Measurements from ENCODE around the gene UBR3. TPM values are rescaled to one million over a fixed set of nuclear protein-coding genes. Genes with fewer than 3 reads are reported as not detected.

UBR3 gene
- total RNA-seq, 1 donor from 2014 or later: 23.4 TPM

DNA sequence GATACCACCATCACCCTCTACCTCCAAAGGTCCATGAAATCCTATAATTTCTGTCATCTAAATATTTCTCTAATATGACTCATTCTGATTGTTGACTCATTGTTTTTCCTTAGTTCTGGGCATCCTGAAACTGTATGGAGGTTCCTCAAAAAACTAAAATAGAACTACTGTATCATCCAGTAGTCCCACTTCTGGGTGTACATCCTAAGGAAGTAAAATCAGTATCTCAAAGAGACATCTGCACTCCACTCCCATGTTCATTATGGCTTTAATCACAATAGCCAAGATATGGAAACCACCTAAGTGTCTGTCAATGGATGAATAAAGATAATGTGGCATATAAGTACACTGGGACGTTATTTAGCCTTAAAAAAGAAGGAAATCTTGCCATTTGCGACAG, 224.9 kb downstream of the UBR3 start:
- Mint-ChIP-seq H3K4me1 (ENCODE audit: unreplicated experiment) (peaks cover 16% of the 10 kb centered on the region), H3K27ac (ENCODE audit: unreplicated experiment) (peak overlapping the region; percentile 46), H3K36me3 (ENCODE audit: low read depth, unreplicated experiment) (no peaks in the 10 kb centered on the region), H3K4me3 (ENCODE audit: unreplicated experiment) (no peak overlapping the region), H3K9me3 (ENCODE audit: unreplicated experiment) (no peaks in the 10 kb centered on the region), H3K27me3 (ENCODE audit: unreplicated experiment) (no peaks in the 10 kb centered on the region)
- no peak for TF ChIP-seq CTCF (IDR thresholded peaks at IDR 0.05; ENCODE audit: unreplicated experiment)
- DNase-seq (ENCODE audit: low spot score): no peak

DNA sequence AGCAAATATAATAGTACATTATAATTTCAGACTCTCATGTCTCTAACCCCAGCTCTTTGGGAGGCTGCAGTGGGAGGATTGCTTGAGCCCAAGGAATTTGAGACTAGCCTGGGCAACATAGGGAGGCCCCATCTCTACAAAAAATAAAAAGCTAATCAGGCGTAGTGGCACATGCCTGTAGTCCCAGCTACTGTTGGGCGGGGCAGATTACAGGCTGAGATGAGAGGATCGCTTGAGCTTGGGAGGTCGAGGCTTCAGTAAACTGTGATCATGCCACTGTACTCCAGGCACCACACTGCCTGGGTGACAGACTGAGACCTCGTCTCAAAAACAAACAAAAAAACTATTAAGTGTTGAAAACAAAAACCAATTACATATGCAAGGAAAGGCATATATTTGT, 227.7 kb downstream of the UBR3 start:
- H3K4me3 Mint-ChIP-seq (ENCODE audit: unreplicated experiment): no peak overlapping the region
- no peak for TF ChIP-seq CTCF (IDR thresholded peaks at IDR 0.05; ENCODE audit: unreplicated experiment)
- no peak overlapping the region for H3K27ac Mint-ChIP-seq (ENCODE audit: unreplicated experiment)
- peaks cover 4% of the 10 kb centered on the region for H3K36me3 Mint-ChIP-seq (ENCODE audit: low read depth, unreplicated experiment)
- H3K27me3 Mint-ChIP-seq (ENCODE audit: unreplicated experiment): no peaks in the 10 kb centered on the region
- DNase-seq (ENCODE audit: low spot score): no peak
- peaks cover 16% of the 10 kb centered on the region for H3K4me1 Mint-ChIP-seq (ENCODE audit: unreplicated experiment)
- H3K9me3 Mint-ChIP-seq (ENCODE audit: unreplicated experiment): no peaks in the 10 kb centered on the region

GRCh38 chr2:170056900-170057299, 229.6 kb downstream of the UBR3 start:
- Mint-ChIP-seq H3K9me3 (ENCODE audit: unreplicated experiment) (no peaks in the 10 kb centered on the region), H3K27ac (ENCODE audit: unreplicated experiment) (no peak overlapping the region), H3K36me3 (ENCODE audit: low read depth, unreplicated experiment) (peaks cover 4% of the 10 kb centered on the region), H3K4me1 (ENCODE audit: unreplicated experiment) (peaks cover 14% of the 10 kb centered on the region), H3K27me3 (ENCODE audit: unreplicated experiment) (no peaks in the 10 kb centered on the region), H3K4me3 (ENCODE audit: unreplicated experiment) (no peak overlapping the region)
- TF ChIP-seq CTCF (IDR thresholded peaks at IDR 0.05; ENCODE audit: unreplicated experiment): no peak
- no peak for DNase-seq (ENCODE audit: low spot score)

DNA sequence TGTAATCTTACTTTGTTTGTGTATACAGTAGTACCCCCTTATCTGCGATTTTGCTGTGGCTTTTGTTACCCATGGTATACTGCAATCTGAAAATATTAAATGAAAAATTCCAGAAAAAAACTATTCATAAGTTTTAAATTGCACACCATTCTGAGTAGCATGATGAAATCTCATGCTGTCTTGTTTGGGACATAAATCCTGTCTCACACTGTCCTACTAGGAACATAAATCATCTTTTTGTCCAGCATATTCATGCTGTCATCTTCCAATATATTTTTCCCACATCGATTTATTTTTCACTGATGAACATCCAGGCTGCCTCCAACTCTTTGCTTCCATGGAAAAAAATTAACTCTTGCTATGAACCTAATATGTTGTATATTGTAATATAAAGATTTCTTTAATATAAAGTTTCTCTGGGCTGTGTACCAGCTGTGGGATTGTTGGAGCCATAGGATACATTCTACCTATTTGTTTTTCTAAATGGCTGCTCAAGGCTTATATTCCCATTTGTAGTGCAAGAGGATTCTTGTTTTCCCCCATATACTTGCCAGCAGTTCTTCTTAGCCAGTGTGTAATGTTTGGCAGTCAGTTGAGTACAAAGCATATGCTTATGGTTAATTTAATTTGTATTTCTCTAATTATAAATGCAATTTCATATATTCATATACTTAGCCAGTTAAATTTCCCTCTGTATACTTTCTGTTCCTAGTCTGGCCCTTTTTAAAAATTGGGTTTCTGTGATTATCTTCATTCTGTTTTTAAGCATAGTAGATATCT, 236.4 kb downstream of the UBR3 start:
- H3K27ac Mint-ChIP-seq (ENCODE audit: unreplicated experiment): no peak overlapping the region
- H3K4me3 Mint-ChIP-seq (ENCODE audit: unreplicated experiment): no peak overlapping the region
- no peak for DNase-seq (ENCODE audit: low spot score)
- no peak for TF ChIP-seq CTCF (IDR thresholded peaks at IDR 0.05; ENCODE audit: unreplicated experiment)
- H3K4me1 Mint-ChIP-seq (ENCODE audit: unreplicated experiment): no peaks in the 10 kb centered on the region
- H3K36me3 Mint-ChIP-seq (ENCODE audit: low read depth, unreplicated experiment): peaks cover 4% of the 10 kb centered on the region
- no peaks in the 10 kb centered on the region for H3K27me3 Mint-ChIP-seq (ENCODE audit: unreplicated experiment)
- H3K9me3 Mint-ChIP-seq (ENCODE audit: unreplicated experiment): no peaks in the 10 kb centered on the region

DNA sequence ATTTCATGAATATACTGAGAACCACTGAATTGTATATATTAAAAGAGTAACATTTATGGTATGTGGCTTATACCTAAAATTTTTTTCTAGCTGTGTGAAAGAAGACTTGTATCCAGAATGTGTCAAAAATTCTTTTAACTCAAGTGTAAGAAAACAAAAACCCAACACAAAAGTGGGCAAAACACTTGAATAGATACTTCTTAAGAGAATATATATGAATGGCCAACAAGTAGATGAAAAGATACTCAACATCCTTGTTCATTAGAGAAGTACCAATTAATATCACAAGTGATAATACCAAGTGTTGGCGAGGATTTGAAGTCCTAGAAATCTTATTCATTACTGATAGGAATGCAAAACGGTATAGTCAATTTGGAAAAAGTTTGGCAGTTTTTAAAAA, 243.5 kb downstream of the UBR3 start:
- no peak for TF ChIP-seq CTCF (IDR thresholded peaks at IDR 0.05; ENCODE audit: unreplicated experiment)
- Mint-ChIP-seq H3K27ac (ENCODE audit: unreplicated experiment) (no peak overlapping the region), H3K4me3 (ENCODE audit: unreplicated experiment) (no peak overlapping the region), H3K9me3 (ENCODE audit: unreplicated experiment) (no peaks in the 10 kb centered on the region), H3K27me3 (ENCODE audit: unreplicated experiment) (peaks cover 5% of the 10 kb centered on the region), H3K4me1 (ENCODE audit: unreplicated experiment) (peaks cover 3% of the 10 kb centered on the region), H3K36me3 (ENCODE audit: low read depth, unreplicated experiment) (peaks cover 30% of the 10 kb centered on the region)
- DNase-seq (ENCODE audit: low spot score): no peak

Data from endothelial cell (in vitro differentiated cells).